HEK293 (cell line): ENCODE results near the gene PLXNA3.

Experiments used
- HOXD13 ChIP-seq: sonication (generic); formaldehyde crosslinking; IDR thresholded peaks from 2 replicates; pipeline ENCODE4 v1.8.0; 2022; ENCODE audit warnings: missing genetic modification reagents, borderline replicate concordance
- KLF1 ChIP-seq: fragments of 450-650 bp; formaldehyde crosslinking; IDR thresholded peaks from 2 replicates; pipeline ENCODE4 v1.5.1; 2016; ENCODE audit warnings: missing biosample characterization, missing genetic modification characterization
- KLF9 ChIP-seq: fragments of 450-650 bp; formaldehyde crosslinking; IDR thresholded peaks from 2 replicates; pipeline ENCODE4 v1.5.1; 2016; ENCODE audit warnings: missing biosample characterization, missing genetic modification characterization, low read depth
- YY2 ChIP-seq: fragments of 450-650 bp; formaldehyde crosslinking; IDR thresholded peaks from 2 replicates; pipeline ENCODE4 v1.5.1; 2016; ENCODE audit warnings: missing biosample characterization, missing genetic modification characterization
- ZBTB20 ChIP-seq: fragments of 450-650 bp; formaldehyde crosslinking; IDR thresholded peaks from 2 replicates; pipeline ENCODE4 v1.5.1; 2016; ENCODE audit warnings: missing biosample characterization, missing genetic modification characterization
- ZEB2 ChIP-seq: fragments of 450-650 bp; formaldehyde crosslinking; IDR thresholded peaks from 2 replicates; pipeline ENCODE4 v1.5.1; 2016; ENCODE audit warnings: missing biosample characterization, missing genetic modification characterization
- ZNF184 ChIP-seq: fragments of 450-650 bp; IDR thresholded peaks from 2 replicates; pipeline ENCODE4 v1.5.1; 2018; ENCODE audit warnings: missing biosample characterization, mild to moderate bottlenecking, missing genetic modification characterization
- ZNF292 ChIP-seq: fragments of 450-650 bp; formaldehyde crosslinking; IDR thresholded peaks from 2 replicates; pipeline ENCODE4 v1.5.1; 2016; ENCODE audit warnings: low read depth, missing biosample characterization, missing genetic modification characterization, borderline replicate concordance
- ZNF311 ChIP-seq: fragments of 450-650 bp; formaldehyde crosslinking; IDR thresholded peaks from 2 replicates; pipeline ENCODE4 v1.5.1; 2017; ENCODE audit warnings: missing biosample characterization, missing genetic modification characterization, borderline replicate concordance
- ZNF426 ChIP-seq: fragments of 450-650 bp; formaldehyde crosslinking; IDR thresholded peaks from 2 replicates; pipeline ENCODE4 v1.5.1; 2017; ENCODE audit warnings: missing biosample characterization, missing genetic modification characterization, mild to moderate bottlenecking, inconsistent platforms, moderate library complexity
- ZNF610 ChIP-seq: fragments of 450-650 bp; formaldehyde crosslinking; IDR thresholded peaks from 2 replicates; pipeline ENCODE4 v1.5.1; 2016; ENCODE audit warnings: missing biosample characterization, missing genetic modification characterization, borderline replicate concordance
- ZNF664 ChIP-seq: fragments of 450-650 bp; formaldehyde crosslinking; IDR thresholded peaks from 2 replicates; pipeline ENCODE4 v1.5.1; 2016; ENCODE audit warnings: missing biosample characterization, missing genetic modification characterization
- ZNF677 ChIP-seq: fragments of 450-650 bp; IDR thresholded peaks from 2 replicates; pipeline ENCODE4 v1.5.0; 2018; ENCODE audit warnings: missing biosample characterization, mild to moderate bottlenecking, missing genetic modification characterization, moderate library complexity
- TF ChIP-seq, protein P1 (sequence below): fragments of 450-650 bp; formaldehyde crosslinking; IDR thresholded peaks from 2 replicates; pipeline ENCODE4 v1.5.1; 2016; ENCODE audit warnings: missing biosample characterization, missing genetic modification characterization
- TF ChIP-seq, protein P2 (sequence below): sonication (generic); formaldehyde crosslinking; IDR thresholded peaks from 2 replicates; pipeline ENCODE4 v1.8.1; 2022; ENCODE audit warnings: mild to moderate bottlenecking, moderate library complexity, missing genetic modification reagents
- TF ChIP-seq, protein P3 (sequence below): fragments of 450-650 bp; formaldehyde crosslinking; IDR thresholded peaks from 2 replicates; pipeline ENCODE4 v1.5.1; 2016; ENCODE audit warnings: missing biosample characterization, missing genetic modification characterization
- TF ChIP-seq, protein P4 (sequence below): fragments of 450-650 bp; formaldehyde crosslinking; IDR thresholded peaks from 2 replicates; pipeline ENCODE4 v1.5.1; 2017; ENCODE audit warnings: missing biosample characterization, missing genetic modification characterization
- TF ChIP-seq, protein P5 (sequence below): fragments of 450-650 bp; formaldehyde crosslinking; IDR thresholded peaks from 2 replicates; pipeline ENCODE4 v1.5.1; 2016; ENCODE audit warnings: missing biosample characterization, missing genetic modification characterization

The PLXNA3 gene

GRCh38 chrX:154478728-154479622, 20.9 kb downstream of the PLXNA3 start, which contains the start of gene LAGE3 (continued):
- TF ChIP-seq, protein P1, sequence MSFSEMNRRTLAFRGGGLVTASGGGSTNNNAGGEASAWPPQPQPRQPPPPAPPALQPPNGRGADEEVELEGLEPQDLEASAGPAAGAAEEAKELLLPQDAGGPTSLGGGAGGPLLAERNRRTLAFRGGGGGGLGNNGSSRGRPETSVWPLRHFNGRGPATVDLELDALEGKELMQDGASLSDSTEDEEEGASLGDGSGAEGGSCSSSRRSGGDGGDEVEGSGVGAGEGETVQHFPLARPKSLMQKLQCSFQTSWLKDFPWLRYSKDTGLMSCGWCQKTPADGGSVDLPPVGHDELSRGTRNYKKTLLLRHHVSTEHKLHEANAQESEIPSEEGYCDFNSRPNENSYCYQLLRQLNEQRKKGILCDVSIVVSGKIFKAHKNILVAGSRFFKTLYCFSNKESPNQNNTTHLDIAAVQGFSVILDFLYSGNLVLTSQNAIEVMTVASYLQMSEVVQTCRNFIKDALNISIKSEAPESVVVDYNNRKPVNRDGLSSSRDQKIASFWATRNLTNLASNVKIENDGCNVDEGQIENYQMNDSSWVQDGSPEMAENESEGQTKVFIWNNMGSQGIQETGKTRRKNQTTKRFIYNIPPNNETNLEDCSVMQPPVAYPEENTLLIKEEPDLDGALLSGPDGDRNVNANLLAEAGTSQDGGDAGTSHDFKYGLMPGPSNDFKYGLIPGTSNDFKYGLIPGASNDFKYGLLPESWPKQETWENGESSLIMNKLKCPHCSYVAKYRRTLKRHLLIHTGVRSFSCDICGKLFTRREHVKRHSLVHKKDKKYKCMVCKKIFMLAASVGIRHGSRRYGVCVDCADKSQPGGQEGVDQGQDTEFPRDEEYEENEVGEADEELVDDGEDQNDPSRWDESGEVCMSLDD (tag by site-specific recombination) = 0 out of 2 replicates have a peak, but pooled peaks have one; percentile 39
- TF ChIP-seq HOXD13 (CRISPR knock-in tag) (no peak), YY2 (no peak), ZBTB20 (tag by site-specific recombination) (peak; percentile 69; the same call in 1 of the 2 replicates), ZNF610 (tag by site-specific recombination) (peak; percentile 51; the same call in 1 of the 2 replicates), ZNF664 (tag by site-specific recombination) (no peak), ZNF426 (tag by site-specific recombination) (no peak), KLF1 (tag by site-specific recombination) (no peak), ZNF184 (tag by site-specific recombination) (no peak), ZNF292 (tag by site-specific recombination) (no peak), ZNF677 (tag by site-specific recombination) (no peak), ZNF311 (tag by site-specific recombination) (no peak), KLF9 (tag by site-specific recombination) (peak; percentile 69), ZEB2 (tag by site-specific recombination) (peak; percentile 79)
- TF ChIP-seq, protein P2, sequence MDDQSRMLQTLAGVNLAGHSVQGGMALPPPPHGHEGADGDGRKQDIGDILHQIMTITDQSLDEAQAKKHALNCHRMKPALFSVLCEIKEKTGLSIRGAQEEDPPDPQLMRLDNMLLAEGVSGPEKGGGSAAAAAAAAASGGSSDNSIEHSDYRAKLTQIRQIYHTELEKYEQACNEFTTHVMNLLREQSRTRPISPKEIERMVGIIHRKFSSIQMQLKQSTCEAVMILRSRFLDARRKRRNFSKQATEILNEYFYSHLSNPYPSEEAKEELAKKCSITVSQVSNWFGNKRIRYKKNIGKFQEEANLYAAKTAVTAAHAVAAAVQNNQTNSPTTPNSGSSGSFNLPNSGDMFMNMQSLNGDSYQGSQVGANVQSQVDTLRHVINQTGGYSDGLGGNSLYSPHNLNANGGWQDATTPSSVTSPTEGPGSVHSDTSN (CRISPR knock-in tag) = peak; percentile 8; the same call in 1 of the 2 replicates
- TF ChIP-seq, protein P3, sequence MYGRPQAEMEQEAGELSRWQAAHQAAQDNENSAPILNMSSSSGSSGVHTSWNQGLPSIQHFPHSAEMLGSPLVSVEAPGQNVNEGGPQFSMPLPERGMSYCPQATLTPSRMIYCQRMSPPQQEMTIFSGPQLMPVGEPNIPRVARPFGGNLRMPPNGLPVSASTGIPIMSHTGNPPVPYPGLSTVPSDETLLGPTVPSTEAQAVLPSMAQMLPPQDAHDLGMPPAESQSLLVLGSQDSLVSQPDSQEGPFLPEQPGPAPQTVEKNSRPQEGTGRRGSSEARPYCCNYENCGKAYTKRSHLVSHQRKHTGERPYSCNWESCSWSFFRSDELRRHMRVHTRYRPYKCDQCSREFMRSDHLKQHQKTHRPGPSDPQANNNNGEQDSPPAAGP (tag by site-specific recombination) = 0 out of 2 replicates have a peak, but pooled peaks have one; percentile 46
- TF ChIP-seq, protein P4, sequence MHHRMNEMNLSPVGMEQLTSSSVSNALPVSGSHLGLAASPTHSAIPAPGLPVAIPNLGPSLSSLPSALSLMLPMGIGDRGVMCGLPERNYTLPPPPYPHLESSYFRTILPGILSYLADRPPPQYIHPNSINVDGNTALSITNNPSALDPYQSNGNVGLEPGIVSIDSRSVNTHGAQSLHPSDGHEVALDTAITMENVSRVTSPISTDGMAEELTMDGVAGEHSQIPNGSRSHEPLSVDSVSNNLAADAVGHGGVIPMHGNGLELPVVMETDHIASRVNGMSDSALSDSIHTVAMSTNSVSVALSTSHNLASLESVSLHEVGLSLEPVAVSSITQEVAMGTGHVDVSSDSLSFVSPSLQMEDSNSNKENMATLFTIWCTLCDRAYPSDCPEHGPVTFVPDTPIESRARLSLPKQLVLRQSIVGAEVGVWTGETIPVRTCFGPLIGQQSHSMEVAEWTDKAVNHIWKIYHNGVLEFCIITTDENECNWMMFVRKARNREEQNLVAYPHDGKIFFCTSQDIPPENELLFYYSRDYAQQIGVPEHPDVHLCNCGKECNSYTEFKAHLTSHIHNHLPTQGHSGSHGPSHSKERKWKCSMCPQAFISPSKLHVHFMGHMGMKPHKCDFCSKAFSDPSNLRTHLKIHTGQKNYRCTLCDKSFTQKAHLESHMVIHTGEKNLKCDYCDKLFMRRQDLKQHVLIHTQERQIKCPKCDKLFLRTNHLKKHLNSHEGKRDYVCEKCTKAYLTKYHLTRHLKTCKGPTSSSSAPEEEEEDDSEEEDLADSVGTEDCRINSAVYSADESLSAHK = 0 out of 2 replicates have a peak, but pooled peaks have one; percentile 32
- TF ChIP-seq, protein P5, sequence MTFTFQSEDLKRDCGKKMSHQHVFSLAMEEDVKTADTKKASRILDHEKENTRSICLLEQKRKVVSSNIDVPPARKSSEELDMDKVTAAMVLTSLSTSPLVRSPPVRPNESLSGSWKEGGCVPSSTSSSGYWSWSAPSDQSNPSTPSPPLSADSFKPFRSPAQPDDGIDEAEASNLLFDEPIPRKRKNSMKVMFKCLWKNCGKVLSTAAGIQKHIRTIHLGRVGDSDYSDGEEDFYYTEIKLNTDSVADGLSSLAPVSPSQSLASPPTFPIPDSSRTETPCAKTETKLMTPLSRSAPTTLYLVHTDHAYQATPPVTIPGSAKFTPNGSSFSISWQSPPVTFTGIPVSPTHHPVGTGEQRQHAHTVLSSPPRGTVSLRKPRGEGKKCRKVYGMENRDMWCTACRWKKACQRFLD = no peak
